HG02759 (cell line): ENCODE results near the gene MSANTD3.
"Not testable (repeated sequence)": the region's sequence is repeated elsewhere in the genome, so short reads cannot be mapped to it uniquely, and the experiment has no call there.

Source experiments
- ATAC-seq: cut with Tn5 transposase; IDR thresholded peaks from one replicate; pipeline ENCODE4 v1.9.1; 2021; ENCODE audit warnings: mild to moderate bottlenecking, moderate library complexity; ENCODE audit not compliant: unreplicated experiment

Gene MSANTD3

DNA sequence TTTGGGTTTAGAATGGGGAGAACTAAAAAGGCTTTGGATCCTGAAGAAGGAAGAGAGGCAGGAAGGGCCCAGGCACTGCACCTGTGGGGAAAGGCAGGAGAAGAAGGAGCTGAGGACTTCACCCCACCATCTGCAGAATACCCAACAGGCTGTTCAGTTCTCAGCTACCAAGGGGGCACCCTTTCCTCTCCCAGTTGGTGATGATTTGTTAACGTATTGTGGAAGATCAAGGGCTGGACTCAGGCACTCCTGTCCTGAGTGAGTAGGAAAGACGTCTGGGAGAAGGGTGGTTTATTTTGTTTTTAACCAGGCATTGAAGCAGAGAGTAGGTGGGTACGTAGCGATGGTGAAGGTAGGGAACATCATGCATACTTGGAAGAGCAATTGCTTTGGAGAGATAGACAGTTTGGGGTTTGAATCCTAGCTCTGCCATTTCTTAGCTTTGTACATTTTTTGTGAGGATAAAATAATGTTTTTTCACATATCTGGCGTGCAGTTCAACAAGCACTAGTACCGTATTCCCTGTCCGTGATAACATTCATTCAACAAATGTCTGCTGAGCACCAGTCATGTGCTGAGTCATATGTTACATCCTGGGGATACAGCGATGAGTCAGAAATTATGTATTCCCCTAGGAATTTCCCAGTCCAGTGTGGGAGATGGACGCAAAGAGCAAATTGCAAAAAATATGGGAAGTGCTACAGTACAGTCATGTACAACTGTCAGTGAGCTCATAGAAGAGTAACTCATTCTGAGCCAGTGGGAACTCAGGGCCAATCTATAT is 2.1 kb downstream of the MSANTD3 start:
- no peak for ATAC-seq

DNA sequence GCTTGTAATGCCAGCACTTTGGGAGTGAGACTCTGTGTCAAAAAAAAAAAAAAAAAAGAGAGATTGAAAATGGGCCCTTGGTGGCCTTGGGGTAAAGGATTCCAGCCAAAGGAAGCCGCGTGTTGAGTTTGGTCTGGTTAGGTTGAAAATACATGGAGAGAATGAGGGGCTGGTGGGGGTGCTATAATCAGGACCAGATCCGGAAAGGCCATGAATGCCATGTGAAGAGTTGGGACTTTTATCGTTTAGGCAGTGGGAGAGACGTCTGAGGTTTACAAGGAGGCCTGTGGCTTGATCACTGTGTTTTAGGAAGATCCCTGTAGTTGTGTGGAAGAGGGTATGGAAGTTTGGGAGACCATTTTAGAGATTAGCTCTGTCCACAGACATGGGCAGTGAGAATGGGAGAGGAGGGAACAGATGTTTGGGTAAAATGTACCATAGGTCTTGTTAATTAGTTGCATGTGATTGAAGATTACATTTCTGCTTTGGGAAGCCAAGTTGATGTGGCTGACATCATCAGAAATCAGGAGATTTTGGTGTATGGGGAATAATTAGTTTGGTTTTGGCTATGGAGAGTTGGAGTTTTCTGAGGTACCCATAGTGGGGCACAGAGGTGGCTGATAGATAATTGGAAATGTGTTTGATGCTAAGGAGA is 3.5 kb downstream of the MSANTD3 start:
- ATAC-seq: no peak

DNA sequence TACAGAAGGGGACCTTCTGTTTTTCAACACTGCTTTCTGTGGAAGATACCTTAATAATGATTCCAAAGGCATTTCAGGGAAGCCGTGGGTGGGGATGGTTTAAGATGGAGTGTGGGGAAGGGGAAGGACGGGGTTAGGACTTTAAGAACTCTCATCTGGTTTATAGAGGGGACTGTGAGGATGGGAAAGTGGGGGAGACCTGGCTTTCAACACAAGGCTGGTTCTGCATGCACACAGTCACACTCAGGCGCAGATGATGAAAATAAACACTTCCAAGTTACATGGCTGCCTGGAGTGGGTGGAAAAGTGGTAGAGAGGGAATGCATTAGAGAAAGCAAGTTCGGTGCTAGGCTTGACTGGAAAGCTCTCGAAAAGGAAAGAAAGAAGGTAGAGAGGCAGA is 4.9 kb downstream of the MSANTD3 start:
- no peak for ATAC-seq

DNA sequence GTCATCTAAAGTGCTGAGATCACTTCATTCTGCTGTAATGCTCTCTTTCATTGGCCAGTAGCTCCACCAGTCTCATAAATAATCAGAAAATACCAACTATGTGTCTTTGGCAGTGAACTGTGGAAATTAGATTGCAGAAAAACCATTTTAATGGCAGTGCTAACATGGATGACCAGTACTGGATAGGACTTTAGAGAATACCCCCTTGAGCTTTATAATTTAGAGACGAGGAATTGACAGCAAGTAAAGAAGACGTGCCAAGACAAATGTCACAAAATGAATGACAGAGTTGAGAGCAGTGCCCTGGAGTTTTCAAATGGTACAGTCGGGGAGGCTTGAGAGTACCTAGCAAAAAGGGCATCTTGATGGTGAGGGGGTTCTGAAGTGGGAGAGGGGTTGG is 5.8 kb downstream of the MSANTD3 start:
- no peak for ATAC-seq

DNA sequence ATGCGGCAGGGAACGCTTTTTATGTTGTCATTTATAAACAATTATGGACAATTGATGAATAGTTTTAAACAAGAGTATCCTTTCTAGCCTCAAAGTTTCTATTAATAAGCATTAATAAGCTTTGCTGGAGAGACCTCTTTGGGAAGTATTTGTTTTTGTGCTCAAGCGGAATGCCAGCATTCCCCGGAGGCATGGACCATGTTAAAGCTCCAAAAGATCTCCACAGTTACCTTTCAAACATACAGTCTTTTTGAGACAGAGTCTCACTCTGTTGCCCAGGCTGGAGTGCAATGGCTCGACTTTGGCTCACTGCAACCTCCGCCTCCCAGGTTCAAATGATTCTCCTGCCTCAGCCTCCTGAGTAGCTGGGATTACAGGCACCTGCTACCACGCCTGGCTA is 9.6 kb downstream of the MSANTD3 start:
- ATAC-seq: no peak

DNA sequence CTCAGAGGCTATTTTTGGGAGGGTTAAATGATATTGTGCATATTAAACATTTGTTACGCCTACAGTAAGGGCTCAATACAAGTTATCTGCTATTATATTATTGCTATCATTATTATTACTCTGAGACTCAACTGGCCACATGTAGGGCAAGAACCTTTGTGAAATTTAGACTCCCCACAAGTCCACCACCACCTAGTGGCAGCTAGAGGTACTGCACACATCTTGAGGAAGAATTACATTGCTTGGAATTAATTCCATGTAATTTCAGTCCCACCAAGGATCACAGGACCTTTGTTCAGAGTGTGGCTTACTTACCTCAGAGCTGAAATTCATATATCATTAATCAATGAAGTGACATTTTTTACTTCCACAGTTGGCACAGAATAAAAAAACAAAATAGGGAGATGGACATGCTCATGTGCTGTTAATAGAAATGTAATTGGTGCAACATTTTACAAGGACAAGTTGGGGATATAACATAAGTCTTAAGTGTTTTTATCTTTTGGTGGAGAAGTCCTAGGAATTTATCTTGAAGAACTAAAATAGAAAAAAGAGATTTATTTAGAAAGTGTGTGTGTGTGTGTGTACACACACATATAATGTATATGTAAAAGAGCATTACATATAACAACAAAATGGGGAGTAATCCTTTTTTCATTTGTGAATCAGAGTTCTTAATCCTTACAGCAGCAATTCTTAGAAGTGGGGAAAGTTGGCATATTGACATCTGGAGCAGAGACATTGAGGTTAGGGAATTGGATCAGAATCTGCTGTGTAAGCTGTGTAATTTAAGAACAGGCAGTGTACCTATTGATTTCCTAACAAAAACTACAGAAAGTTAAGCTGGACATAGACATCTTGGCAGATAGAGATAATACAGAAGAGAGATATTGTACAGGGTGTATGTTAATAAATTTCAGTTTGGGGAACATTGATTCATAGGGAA is 11.2 kb downstream of the MSANTD3 start:
- ATAC-seq: peak; percentile 75

DNA sequence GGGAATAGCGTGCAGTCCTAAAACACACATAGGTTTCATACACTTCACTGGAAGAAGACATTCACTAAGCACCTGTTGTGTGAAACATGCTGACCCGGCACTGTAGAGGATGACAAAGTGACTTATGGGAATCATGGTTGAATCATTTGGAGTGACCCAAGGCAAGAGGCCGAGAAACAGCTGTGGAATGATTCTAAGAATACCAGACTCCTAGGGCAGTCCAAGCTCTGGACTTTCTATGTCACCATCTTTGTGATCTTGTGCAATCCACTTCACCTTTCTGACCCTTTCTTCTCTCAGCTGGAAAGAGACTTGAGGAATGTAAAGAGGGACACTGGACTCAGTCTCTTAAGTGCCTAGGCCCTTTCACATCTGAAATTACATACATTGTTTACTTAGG is 13.1 kb downstream of the MSANTD3 start:
- no peak for ATAC-seq

DNA sequence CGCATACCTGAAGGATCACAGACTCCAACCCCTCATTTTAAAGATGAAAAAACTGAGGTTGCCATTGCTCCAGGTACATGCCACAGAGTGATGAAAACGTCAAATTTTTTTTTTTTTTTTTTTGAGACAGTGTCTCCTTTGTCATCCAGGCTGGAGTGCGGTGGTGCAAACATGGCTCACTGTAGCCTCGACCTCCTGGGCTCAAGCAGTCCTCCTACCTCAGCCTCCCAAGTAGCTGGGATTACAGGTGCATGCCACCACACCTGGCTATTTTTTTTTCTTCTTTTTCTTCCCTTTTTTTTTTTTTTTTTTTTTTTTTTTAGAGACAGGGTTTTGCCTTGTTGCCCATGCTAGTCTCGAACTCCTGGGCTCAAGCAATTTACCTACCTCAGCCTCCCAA is 13.5 kb downstream of the MSANTD3 start:
- ATAC-seq: not testable (repeated sequence)

DNA sequence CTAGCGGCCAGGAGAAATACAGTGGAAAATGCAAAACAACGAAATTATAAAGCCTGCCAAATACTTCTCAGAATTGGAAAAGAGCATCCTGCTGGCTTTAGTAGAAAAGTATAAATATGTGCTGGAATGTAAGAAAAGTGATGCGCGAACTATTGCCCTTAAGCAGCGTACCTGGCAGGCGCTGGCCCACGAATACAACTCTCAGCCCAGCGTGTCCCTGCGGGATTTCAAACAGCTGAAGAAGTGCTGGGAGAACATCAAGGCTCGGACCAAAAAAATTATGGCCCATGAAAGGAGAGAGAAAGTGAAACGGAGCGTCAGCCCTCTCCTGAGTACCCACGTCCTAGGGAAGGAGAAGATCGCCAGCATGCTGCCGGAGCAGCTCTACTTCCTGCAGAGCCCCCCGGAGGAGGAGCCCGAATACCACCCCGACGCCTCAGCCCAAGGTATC is 15.0 kb downstream of the MSANTD3 start:
- ATAC-seq: no peak

DNA sequence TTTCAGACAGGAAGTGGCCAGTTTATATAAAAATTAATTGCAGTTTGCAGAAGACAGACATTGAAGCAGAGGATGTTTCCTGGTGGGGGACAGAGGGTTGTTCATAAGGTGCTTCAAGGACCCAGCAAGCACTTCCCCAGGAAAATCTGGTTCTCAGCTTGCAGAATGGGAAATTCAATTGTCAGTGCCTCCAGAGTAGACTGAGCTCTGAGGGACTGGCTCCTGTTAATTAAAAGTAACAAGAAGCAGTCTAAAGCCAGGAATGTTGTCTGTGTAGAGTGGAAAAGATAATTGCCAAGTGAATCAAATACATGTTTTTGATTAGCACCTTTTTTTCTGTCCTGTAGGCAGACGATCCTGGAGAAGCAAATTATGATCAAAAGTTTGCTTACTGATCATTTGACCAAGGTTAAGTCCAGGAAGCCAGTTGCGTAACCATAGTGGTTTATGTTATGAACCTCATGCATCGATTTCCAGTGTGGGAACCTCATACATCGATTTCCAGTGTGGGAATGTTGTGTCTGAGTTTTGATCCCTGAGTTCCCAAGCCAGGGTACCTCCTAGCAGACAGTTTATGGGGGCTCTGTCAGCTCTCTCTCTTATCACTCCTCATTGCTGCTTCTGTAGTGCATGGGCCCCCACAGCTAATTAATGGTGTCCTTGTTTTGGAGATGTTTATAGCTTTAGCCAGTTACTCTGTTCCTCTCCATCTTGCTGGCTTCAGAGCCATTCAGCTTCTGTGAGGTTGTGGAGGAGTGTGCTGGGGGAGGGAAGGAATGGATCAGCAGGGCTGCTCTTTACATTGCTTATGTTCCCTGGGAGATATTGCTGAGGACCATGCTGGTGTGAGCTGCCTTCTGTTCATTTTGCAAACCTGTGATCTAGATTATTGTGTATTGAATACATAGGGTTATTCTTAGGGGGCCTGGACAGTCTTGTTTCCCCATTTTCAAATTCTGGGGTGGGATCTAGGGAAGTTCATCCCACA is 17.1 kb downstream of the MSANTD3 start:
- no peak for ATAC-seq

DNA sequence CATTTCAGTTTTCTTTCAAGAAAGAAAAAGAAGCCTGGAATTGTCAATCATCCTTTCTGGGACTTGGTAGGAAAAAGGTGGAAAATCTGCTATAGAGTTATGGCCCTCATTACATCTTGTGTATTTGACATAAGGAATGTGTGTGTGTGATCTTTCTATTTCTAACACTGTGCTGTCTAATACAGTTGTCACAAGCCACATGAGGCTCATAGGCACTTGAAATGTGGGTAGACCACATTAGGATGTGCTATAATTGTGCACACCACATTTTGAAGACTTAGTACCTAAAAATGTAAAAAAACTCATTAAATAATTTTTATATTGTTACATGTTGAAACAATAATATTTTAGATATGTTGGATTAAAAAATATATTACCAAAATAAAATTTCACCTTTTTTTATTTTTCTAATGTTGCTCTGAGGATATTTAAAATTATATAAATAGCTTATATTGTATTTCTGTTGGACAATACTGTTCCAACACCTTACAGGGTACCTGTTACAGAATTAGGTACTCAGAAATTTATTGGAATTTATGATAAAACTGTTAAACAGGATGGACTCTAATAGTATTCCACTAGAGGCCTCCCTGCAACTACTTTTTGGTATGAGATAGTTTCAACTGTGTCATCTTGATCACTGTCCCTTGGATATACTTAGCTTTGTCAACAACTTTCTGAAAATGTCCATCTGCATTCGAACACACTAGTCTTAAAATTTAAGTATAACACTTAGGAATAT is 18.4 kb downstream of the MSANTD3 start:
- ATAC-seq: no peak

DNA sequence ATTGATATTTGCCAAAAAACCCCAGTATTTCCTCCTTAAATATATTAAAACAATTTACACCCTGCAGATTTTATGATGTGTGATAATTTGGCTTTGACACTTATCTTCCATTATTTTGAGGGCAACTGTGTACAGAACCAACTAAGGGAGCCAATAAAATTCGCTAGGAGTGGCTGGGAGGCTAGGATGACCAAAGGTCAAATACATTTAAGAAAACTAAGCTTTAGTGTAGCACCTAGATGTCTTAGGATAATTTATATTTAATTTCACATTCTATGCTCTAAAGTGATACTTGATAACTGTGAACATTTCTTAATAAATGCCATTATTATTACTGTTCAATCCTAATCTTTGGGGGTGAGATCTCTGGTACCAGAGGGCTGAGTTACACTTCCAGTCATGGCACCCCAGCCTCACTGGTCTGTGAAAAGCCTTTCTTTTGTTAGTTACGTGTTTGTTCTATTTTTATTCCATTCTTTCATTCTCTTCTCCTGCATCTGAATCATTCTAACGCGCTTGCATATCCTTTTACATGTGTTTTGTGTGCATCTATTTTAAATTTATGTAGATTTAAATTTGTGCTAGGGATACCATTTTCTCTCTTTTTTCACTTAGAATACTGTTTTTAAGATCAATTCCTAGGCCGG is 19.1 kb downstream of the MSANTD3 start:
- no peak for ATAC-seq

DNA sequence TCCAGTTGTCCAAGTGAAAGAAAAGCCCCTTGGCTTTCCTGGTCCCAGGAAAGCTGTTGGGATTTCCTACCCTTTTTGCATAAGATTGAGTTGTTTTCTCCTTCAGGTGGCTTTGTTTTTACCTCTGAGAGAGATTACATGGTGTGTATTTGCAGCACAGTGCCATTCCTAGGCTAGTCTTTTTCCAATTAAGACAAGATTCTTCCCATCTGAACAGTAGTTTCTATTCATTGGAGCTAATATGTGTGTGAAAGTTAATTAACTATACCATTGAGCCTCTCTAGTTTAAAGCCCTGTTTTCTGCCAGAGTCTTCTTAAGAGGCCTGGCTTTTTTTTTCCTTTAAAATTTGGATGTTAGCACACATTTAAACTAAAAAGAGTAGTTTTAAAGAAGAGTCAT is 20.1 kb downstream of the MSANTD3 start:
- ATAC-seq: no peak

DNA sequence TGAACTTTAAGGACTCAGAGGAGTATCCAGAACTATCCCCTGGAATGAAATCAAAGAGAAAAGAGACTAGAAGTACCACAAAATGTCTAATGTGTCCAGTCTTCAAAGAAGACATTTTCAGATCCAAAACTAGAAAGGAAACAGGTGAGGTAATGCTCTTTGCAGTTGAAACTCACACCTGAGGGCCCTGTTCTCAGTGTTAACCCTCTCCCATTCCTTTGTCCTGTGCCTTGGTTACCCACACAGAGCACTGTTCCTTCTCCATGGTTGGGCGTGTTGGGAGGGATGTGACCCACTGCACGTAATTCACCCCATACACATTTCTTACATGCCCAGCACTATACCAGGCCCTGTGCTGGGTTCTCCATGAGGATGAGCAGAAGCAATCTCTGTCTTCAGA is 21.3 kb downstream of the MSANTD3 start:
- ATAC-seq: no peak

DNA sequence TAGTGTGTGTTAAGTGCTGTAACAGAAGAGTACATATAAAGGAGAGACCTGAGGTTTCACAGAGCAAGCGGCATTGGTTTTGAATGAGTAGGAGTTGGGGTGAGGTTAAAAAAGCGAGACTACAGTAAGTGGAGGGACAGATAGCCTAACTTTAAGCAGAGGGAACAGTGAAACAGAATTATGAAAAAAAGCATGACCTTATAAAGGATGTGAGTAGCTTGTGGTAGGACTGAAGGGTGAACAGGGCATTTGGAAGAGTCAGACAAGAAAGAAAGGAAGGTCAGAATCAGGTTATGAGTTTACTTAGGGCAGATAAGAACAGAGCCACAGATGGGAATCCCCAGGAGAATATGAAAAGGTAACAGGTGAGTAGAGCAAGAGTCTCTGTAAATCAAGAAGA is 22.5 kb downstream of the MSANTD3 start:
- ATAC-seq: no peak

DNA sequence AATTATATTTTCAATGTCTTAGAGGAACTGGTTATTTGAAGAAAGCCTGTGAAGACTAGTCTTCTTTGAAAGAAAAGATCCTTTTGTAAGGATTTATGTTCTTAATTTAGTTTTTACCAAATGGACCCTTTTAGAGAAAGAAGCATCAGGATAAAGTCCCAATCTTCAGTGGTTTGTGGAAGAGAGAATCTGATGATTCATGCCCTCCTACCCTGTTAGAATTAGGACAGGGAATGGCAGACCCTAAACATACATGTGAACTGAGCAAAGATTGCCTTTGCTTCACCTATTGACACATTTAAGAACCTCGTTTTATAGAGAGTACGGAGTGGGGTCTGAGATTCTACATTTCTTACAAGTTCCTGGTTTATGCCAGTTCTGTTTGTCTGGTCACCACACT is 26.0 kb downstream of the MSANTD3 start:
- ATAC-seq: no peak

DNA sequence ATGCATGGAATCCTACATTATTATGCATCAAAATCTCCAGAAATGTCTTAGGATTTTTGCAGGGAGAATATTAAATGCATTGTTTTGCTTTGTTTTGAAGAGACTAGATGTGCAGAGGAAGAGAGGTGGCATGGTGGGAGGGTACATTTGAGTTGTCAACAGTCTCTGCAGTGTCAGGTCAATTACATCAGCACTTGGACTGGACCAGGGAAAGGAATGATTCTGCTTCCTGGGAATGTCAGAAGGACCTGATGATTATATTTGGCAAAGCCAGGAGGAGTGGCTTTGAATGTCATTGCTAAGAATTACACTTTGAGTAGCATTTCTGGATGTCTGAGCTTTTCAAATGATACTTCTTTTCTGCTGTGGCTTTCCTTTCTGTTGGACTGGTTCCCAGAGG is 28.5 kb downstream of the MSANTD3 start:
- no peak for ATAC-seq

DNA sequence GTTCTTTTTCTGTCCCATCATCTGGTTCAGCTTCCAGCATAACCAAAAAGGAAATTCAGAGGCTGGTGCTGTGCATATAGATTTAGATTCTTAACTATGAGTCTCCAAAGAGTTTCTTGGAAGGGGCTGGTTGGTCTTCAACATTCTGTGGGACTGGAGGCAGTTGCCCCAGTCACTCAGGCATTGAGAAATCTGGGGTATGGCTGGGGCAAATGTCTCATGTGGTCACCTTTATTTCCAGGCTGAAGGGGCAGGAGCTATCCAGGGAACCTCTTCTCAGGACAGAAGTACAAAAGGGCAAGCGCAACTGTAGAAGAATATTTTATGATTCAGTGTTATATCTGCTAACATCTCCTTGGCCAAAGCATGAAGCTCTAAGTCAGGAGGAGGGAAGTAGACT is 30.6 kb downstream of the MSANTD3 start:
- ATAC-seq: no peak

DNA sequence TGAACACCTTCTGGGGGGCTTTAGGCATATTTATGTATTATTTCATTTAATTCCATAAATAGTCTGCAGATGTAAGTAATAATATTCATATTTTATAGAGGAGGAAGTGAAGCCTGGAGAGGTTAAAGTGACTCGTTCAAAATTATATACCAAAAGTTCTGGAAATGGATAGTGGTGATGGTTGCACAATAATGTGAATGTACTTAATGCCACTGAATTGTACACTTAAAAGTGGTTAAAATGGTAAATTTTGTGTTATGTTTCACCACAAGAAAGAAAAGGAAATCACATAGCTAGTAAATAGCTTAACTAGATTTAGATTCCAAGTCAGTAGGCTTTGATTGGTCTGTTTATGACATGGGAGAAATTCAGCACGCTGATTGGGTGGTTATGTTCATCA is 33.0 kb downstream of the MSANTD3 start:
- ATAC-seq: no peak
